Activated CD8-positive, alpha-beta memory T cell treated with anti-CD3 and anti-CD28 coated beads, Interleukin-2, amount 50 U/mL, for 24 hours (primary cell): ENCODE measurements around the gene INIP.
"Not testable (repeated sequence)": the region's sequence is repeated elsewhere in the genome, so short reads cannot be mapped to it uniquely, and the experiment has no call there.

Experiments used
- DNase-seq: peaks from one replicate; pipeline ENCODE4 v3.0.0-alpha.2; 2020; ENCODE audit errors: extremely low read depth

Gene INIP

GRCh38 chr9:112743216-112743836 lies 25.4 kb upstream of the INIP start:
- no peak for DNase-seq

- DNase-seq, result no peak
These were observed 17.0 kb upstream of the INIP start for GRCh38 chr9:112734892-112735291.

- DNase-seq, result no peak
These were observed 14.1 kb upstream of the INIP start for GRCh38 chr9:112731971-112732370.

GRCh38 chr9:112728401-112728800 lies 10.5 kb upstream of the INIP start:
- DNase-seq, result no peak

- no peak for DNase-seq
These were observed 8.5 kb upstream of the INIP start for GRCh38 chr9:112726428-112726827.

- no peak for DNase-seq
These were observed 8.0 kb upstream of the INIP start for GRCh38 chr9:112725961-112726360.

GRCh38 chr9:112722749-112723148 lies 4.8 kb upstream of the INIP start:
- not testable (repeated sequence) for DNase-seq

- DNase-seq, result no peak
These were observed 2.3 kb upstream of the INIP start for GRCh38 chr9:112720113-112720780.

GRCh38 chr9:112719696-112720095 lies 1.8 kb upstream of the INIP start:
- no peak for DNase-seq

- no peak for DNase-seq
These were observed 1.3 kb upstream of the INIP start for GRCh38 chr9:112719241-112719691.

GRCh38 chr9:112712678-112713077 lies 5.2 kb downstream of the INIP start:
- DNase-seq, result no peak

GRCh38 chr9:112711050-112711689 lies 6.7 kb downstream of the INIP start:
- no peak for DNase-seq

GRCh38 chr9:112705768-112706427 lies 12.0 kb downstream of the INIP start:
- no peak for DNase-seq

- DNase-seq, result no peak
These were observed 14.6 kb downstream of the INIP start for GRCh38 chr9:112703304-112703703.

- DNase-seq, result no peak
These were observed 17.8 kb downstream of the INIP start for GRCh38 chr9:112700085-112700484.

- no peak for DNase-seq
These were observed 18.7 kb downstream of the INIP start for GRCh38 chr9:112699230-112699629.

- DNase-seq, result no peak
These were observed 21.5 kb downstream of the INIP start for GRCh38 chr9:112696461-112696860.

- DNase-seq, result no peak
These were observed 23.0 kb downstream of the INIP start for GRCh38 chr9:112694706-112695555.

- no peak for DNase-seq
These were observed 28.7 kb downstream of the INIP start for GRCh38 chr9:112689161-112689740.

- DNase-seq, result no peak
These were observed 37.0 kb downstream of the INIP start for GRCh38 chr9:112680731-112681402.

GRCh38 chr9:112677040-112677439 lies 40.9 kb downstream of the INIP start:
- no peak for DNase-seq
